IPS-15b (cell line): ENCODE results near the gene FBXW11.

ENCODE experiments used
- H3K27me3 ChIP-seq: one replicate; pipeline ENCODE4 v1.6.1; 2013; ENCODE audit warnings: low read length; ENCODE audit not compliant: control insufficient read depth, insufficient read depth
- H3K36me3 ChIP-seq: one replicate; pipeline ENCODE4 v1.6.1; 2013; ENCODE audit warnings: low read length; ENCODE audit not compliant: control insufficient read depth, insufficient read depth
- H3K4me1 ChIP-seq: one replicate; pipeline ENCODE4 v1.6.1; 2013; ENCODE audit warnings: mild to moderate bottlenecking, low read length; ENCODE audit not compliant: control insufficient read depth, insufficient read depth
- H3K4me3 ChIP-seq: one replicate; pipeline ENCODE4 v1.5.1; 2013; ENCODE audit warnings: low read depth, low read length
- H3K9ac ChIP-seq: one replicate; pipeline ENCODE4 v1.6.1; 2013; ENCODE audit warnings: low read depth, mild to moderate bottlenecking, low read length
- H3K9me3 ChIP-seq: one replicate; pipeline ENCODE4 v1.6.1; 2013; ENCODE audit warnings: mild to moderate bottlenecking, low read length; ENCODE audit not compliant: control insufficient read depth, insufficient read depth

The FBXW11 gene

GRCh38 chr5:171855265-171855664 is 151.2 kb downstream of the FBXW11 start:
- Histone ChIP-seq H3K9me3 (no peaks in the 10 kb centered on the region), H3K9ac (no peak overlapping the region), H3K27me3 (no peaks in the 10 kb centered on the region), H3K36me3 (no peaks in the 10 kb centered on the region), H3K4me1 (peaks cover 11% of the 10 kb centered on the region), H3K4me3 (no peak overlapping the region)

- Histone ChIP-seq H3K36me3 (peaks cover 2% of the 10 kb centered on the region), H3K4me1 (peaks cover 9% of the 10 kb centered on the region), H3K4me3 (no peak overlapping the region), H3K9ac (no peak overlapping the region), H3K9me3 (no peaks in the 10 kb centered on the region), H3K27me3 (no peaks in the 10 kb centered on the region)
Measured at GRCh38 chr5:171852255-171852681, 154.2 kb downstream of the FBXW11 start.

GRCh38 chr5:171851251-171851650 is 155.2 kb downstream of the FBXW11 start:
- Histone ChIP-seq H3K9me3 (no peaks in the 10 kb centered on the region), H3K27me3 (no peaks in the 10 kb centered on the region), H3K36me3 (peaks cover 2% of the 10 kb centered on the region), H3K4me1 (peaks cover 9% of the 10 kb centered on the region), H3K9ac (no peak overlapping the region), H3K4me3 (no peak overlapping the region)

GRCh38 chr5:171850324-171850947 is 156.0 kb downstream of the FBXW11 start:
- no peak overlapping the region for H3K4me3 ChIP-seq

GRCh38 chr5:171849585-171850323 is 156.7 kb downstream of the FBXW11 start:
- Histone ChIP-seq H3K4me3 (no peak overlapping the region), H3K36me3 (peaks cover 2% of the 10 kb centered on the region), H3K9ac (no peak overlapping the region), H3K4me1 (peaks cover 9% of the 10 kb centered on the region), H3K27me3 (no peaks in the 10 kb centered on the region), H3K9me3 (no peaks in the 10 kb centered on the region)

More at GRCh38 chr5:171850324-171850947, 156.0 kb downstream of the FBXW11 start:
- Histone ChIP-seq H3K27me3 (no peaks in the 10 kb centered on the region), H3K9ac (no peak overlapping the region), H3K9me3 (no peaks in the 10 kb centered on the region), H3K4me1 (peaks cover 9% of the 10 kb centered on the region), H3K36me3 (peaks cover 2% of the 10 kb centered on the region)

GRCh38 chr5:171848911-171849520 is 157.4 kb downstream of the FBXW11 start:
- no peaks in the 10 kb centered on the region for H3K27me3 ChIP-seq
- no peak overlapping the region for H3K4me3 ChIP-seq
- H3K9me3 ChIP-seq: no peaks in the 10 kb centered on the region
- peaks cover 6% of the 10 kb centered on the region for H3K4me1 ChIP-seq
- peaks cover 2% of the 10 kb centered on the region for H3K36me3 ChIP-seq
- H3K9ac ChIP-seq: no peak overlapping the region

- H3K27me3 ChIP-seq: no peaks in the 10 kb centered on the region
Measured at GRCh38 chr5:171848486-171848885, 158.0 kb downstream of the FBXW11 start.

GRCh38 chr5:171848006-171848405 is 158.4 kb downstream of the FBXW11 start:
- H3K9ac ChIP-seq: no peak overlapping the region
- peaks cover 2% of the 10 kb centered on the region for H3K36me3 ChIP-seq
- peaks cover 6% of the 10 kb centered on the region for H3K4me1 ChIP-seq
- no peaks in the 10 kb centered on the region for H3K9me3 ChIP-seq
- H3K4me3 ChIP-seq: no peak overlapping the region
- no peaks in the 10 kb centered on the region for H3K27me3 ChIP-seq

More at GRCh38 chr5:171848486-171848885, 158.0 kb downstream of the FBXW11 start:
- Histone ChIP-seq H3K9me3 (no peaks in the 10 kb centered on the region), H3K4me3 (no peak overlapping the region), H3K4me1 (peaks cover 6% of the 10 kb centered on the region), H3K9ac (no peak overlapping the region), H3K36me3 (peaks cover 2% of the 10 kb centered on the region)

- Histone ChIP-seq H3K4me3 (no peak overlapping the region), H3K9ac (no peak overlapping the region), H3K36me3 (peaks cover 2% of the 10 kb centered on the region), H3K4me1 (peaks cover 6% of the 10 kb centered on the region), H3K9me3 (no peaks in the 10 kb centered on the region), H3K27me3 (no peaks in the 10 kb centered on the region)
Measured at GRCh38 chr5:171847026-171847425, 159.4 kb downstream of the FBXW11 start.

GRCh38 chr5:171846323-171846722 is 160.1 kb downstream of the FBXW11 start:
- no peak overlapping the region for H3K4me3 ChIP-seq

GRCh38 chr5:171845857-171846256 is 160.6 kb downstream of the FBXW11 start:
- Histone ChIP-seq H3K4me1 (peaks cover 2% of the 10 kb centered on the region), H3K9me3 (no peaks in the 10 kb centered on the region), H3K9ac (no peak overlapping the region), H3K36me3 (peaks cover 2% of the 10 kb centered on the region), H3K27me3 (no peaks in the 10 kb centered on the region), H3K4me3 (no peak overlapping the region)

More at GRCh38 chr5:171846323-171846722, 160.1 kb downstream of the FBXW11 start:
- Histone ChIP-seq H3K27me3 (no peaks in the 10 kb centered on the region), H3K9ac (no peak overlapping the region), H3K4me1 (peaks cover 6% of the 10 kb centered on the region), H3K9me3 (no peaks in the 10 kb centered on the region), H3K36me3 (peaks cover 2% of the 10 kb centered on the region)
